ENCODE results near the gene AGBL4.

AGBL4 gene

DNA sequence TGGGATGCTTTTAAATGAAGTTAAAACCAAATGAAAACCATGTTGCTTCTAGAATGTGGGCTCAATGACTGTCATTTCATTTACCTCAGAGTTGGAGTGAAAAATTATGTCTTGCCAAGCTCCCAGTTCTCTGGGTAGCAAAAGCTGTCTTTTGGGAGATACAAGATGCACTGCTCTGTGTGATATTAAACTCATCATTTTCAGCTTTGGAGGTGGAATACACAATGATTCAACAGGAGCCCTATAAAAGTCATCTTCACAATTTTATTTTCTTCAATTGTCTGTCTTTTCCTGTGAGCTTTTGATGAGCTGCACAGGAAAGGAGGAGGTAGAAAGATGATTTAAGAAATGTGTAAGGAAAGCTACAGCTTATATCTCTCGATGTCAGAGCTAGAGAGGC, 1431.4 kb downstream of the AGBL4 start:
- no peak for DNase-seq (ENCODE audit: low read depth)

DNA sequence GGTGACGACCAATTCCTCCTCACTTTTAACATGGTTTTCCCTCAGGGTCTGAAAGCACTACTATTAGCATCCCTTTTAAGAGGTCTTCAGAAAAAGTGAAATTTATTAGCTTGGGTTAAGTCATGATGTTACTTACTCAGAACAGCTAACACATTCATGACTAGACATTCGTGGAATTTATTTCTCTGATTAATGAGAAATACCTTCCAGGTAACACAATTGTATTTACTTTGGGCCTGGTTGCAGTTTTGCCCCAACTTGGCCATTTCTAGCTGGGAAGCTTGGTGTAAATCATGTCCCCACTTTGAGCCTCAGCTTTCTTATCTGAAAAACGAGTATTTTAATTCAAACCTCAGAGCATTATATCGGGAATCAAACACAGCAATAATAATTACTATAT, 1432.6 kb downstream of the AGBL4 start:
- no peak for DNase-seq (ENCODE audit: low read depth)

DNA sequence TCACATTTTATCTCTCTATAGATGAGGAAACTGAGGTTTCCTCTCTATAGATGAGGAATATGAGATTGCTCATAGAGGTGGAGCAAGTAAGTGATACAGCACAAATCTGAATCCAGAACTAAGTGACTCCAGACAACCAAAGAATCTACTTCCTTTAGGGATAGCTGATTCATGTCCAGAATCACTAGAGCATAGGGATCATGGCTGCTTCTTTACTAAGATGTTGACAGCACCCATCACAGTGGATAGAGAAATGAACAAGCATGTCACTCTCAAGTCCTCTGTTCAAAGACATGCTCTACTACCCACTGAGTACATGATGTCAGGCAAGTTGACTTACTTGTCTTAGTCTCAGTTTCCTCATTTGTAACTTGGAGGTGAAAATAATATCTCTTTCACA, 1435.7 kb downstream of the AGBL4 start:
- DNase-seq (ENCODE audit: low read depth) = no peak

DNA sequence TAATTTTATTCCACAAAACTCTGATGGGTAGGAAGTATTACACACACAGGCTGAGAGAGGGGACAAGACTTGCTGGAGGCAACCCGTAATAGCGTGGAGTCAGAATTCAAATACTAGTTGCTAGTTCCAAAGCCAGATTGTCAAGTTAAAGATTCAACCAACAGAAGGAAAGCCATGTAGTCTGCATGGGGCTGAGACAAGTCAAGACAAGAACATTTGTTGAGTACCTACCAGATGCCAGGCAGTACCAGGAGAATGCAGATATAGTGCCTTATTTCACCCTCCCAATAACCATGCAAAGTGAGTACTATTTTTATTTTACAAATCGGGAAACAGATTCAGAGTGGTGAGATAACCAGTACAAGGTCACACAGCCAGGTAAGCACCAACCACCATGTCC, 1441.3 kb downstream of the AGBL4 start:
- no peak for DNase-seq (ENCODE audit: low read depth)

DNA sequence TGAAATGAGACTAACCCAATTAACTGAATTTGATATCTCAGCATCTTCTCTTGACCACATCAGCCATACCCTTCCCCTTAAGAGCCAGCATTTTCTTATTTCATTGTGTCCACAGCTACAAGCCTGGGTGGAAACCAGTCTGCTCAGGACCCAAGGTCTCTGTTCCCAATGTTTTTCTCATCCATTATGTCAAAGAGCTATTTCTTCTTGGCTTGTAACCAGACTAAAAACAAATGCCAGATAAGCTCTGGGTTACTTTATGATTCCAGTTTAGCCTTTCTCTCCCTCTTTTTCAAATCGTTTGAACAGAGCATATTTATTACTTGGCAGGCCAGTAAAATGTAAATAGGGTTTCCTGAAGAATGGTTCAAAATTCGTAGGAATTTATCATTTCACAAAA, 1442.5 kb downstream of the AGBL4 start:
- no peak for DNase-seq (ENCODE audit: low read depth)

DNA sequence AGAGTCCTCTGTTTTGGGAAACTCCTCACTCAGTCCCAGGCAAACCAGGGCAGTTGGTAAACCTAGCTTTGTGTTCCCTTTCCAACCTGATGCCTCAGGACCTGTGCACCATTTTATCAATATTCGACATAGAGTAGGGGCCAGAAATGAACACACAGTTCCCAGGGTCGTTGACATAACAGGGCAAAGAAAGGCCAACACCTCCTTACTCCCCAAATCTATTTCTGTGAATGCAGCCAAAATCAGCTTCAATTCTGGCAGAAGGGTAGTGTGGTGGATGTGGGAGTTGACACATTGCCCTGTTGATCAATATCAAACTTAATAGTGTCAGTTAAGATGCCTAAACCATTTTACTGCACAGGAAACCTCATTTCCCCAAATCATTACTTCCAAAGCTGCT, 1447.2 kb downstream of the AGBL4 start:
- DNase-seq (ENCODE audit: low read depth) = no peak

DNA sequence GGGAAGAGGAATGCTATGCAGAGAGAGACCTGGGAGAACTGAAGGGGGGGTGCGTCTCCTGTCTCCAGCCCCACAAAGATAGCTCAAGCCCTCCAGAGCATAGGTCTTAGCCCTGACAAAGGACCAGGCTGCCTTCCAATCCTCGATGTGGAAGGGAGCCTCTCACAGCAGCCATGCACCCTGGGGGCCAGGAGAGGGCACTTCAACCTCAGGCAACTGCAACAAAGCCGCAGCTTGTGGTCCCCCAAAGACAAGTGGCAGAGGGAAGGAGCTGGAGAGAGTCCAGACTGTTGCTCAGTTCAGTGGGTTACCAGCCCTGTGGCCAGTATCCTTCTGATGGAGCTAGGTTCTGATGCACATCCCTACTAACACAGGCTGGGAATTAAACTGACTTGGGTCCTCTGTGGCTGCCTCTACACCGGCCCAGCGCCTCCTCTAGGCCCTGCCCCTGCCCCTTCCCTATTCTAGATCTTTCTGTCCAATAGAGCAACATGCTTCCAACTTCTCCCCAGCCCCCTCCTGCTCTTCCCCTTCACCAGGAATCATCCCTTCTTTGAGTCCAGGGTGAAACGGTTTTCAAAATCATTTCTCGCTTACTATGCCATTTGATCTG, 1451.0 kb downstream of the AGBL4 start:
- DNase-seq (ENCODE audit: low read depth) = peak; percentile 27

DNA sequence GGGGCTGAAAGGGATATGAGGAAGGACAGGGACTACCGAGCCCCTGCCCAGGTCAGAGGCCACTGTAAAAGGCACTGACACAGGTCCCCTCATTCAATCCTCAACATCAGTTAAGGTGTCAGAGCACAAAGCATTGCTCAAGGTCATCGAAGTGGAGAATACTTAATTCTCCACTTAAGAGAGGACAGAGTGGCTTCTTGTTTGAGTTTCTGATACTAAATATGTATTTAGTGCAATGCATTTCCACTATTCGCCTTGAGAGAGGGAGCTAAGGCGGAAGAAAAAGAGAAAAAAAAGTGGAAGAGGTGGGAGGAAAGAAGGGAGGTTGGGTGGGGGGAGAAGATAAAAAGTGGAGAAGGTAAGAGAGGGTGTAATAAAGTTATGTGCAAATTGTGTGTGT, 1451.6 kb downstream of the AGBL4 start:
- DNase-seq (ENCODE audit: low read depth) = no peak

DNA sequence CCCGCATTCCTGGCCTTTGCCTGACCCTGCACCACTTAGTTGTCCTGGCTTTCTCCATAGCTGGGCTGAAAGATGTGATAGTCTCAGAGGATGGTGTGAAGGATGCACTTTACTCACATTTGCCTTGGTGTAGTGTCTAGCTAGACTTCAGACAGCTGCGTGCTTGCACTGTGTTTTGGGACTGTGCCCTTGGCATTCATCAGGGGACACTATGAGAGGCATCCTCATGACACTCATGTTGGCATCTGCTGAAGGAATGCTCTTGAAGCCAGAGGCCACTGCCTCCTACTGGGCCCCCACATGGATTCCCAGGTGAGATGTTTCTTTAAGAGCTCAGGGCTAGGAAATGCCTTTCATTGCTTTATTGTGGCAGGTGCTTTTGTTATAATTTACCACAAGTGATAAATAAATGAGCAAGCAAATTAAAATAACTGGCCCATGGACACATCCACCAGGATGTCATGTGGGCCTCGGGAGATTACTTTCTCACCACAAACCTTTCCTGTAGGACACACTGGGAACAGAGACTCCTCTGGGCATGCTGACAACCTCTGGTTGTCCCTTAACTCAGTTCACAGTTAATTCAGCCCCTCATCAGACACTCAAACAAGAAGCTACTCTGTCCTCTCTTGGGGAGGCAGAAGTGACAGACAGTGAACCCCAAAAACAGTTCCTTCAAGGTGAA, 1452.3 kb downstream of the AGBL4 start:
- no peak for DNase-seq (ENCODE audit: low read depth)

DNA sequence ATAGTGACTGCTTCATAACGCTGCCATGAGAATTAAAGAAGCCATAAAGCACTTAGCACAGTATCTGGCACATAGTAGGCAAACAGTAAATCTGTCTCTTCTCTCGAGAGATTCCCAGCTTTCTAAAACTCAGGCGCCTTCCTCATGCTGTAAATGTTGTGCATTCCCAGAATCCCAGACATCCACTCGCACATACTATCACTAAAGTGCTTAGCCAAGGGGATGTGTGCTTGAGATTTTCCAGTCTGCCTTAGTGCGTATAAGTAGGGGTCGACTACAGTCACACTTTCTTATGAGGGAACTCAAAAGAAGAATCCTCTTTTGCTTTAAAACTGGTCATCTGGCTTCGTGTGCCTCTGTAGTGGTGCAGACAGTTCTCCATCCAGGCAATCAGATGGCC, 1453.2 kb downstream of the AGBL4 start:
- no peak for DNase-seq (ENCODE audit: low read depth)

DNA sequence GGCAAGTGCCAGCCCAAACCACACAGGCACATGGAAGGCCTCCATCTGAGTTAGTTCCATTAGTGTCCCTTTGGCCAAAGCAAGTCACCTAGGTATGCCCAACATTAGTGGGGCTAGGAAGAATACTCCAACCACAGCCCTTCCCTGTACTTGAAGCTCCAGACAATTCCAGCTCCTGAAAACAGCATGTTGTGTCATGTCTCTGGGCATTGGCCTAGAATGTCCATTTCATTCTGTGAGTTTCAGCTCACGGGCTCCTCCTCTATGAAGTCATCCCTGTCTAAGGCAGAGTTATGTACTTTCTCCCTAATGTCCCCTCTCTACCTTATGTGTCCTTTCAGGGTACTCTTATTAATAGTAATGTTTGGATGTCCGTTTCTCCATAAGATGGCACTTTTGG, 1455.3 kb downstream of the AGBL4 start:
- no peak for DNase-seq (ENCODE audit: low read depth)

DNA sequence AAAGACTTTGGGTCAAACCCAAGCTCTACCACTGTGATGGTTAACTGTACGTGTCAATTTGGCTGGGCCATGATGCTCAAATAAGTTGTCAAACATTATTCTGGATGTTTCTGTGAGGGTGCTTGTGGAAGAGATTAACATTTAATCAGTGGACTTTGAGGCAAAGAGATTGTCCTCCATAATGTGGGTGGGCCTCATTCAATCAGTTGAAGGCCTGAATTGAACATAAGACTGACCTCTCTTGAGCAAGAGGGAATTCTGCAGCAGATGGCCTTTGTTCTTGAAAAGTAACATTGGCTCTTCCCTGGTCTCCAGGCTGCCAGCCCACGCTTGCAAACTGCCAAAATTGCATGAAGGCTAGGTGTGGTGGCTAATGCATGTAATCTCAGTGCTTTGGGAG, 1457.3 kb downstream of the AGBL4 start:
- no peak for DNase-seq (ENCODE audit: low read depth)

DNA sequence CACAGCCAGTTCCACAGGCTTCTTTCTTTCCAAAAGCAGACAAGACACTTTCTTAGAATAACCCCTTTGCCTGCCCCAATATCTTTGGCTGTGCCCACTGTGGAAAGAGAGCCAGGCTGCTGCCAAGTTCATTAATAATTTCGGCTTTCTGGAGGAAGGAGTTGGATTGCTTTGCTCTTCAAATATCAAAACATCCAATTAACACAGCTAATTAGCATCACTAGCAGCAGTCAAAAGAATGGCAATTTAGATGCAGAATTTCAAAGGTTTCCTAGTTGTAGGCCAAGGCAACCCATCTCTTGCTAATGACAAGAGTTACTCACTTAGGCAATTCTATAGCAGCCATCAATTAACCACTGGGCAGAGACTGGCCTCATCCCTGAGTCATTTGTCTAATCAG, 1460.7 kb downstream of the AGBL4 start:
- DNase-seq (ENCODE audit: low read depth) = no peak

DNA sequence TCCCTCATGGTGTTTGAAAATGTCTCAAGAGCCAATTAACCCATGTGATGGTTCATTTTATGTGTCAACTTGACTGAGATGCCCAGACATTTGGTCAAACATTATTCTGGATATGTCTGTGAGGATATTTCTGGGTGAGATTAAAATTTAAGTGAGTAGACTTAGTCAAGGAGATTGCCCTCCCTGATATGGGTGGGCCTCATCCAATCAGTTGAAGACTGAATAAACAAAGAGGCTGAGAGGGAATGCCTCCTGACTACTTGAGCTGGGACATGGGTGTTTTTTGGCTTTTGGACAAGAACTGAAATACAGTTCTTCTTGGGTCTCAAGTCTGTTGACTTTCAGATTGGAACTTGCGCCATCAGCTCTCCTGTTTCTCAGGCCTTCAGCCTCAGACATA, 1462.3 kb downstream of the AGBL4 start:
- no peak for DNase-seq (ENCODE audit: low read depth)

DNA sequence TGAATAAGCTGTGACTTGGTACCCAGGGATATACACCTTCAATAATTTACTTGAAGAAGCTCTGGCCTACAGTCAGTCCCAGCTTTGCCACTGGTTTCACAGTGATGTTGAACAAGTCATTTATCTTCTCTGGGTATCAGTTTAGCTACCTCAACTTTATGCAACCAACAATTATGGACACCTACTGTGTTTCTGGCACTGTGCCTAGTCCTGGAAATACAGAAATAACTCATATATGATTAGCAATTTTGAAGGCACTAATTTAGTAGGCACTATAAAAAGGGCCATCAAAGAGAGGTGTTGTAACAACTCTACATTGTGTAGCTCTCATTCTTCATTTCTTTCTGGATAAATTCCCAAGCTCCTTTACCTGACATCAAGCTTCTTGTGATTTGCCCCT, 1463.2 kb downstream of the AGBL4 start:
- no peak for DNase-seq (ENCODE audit: low read depth)

DNA sequence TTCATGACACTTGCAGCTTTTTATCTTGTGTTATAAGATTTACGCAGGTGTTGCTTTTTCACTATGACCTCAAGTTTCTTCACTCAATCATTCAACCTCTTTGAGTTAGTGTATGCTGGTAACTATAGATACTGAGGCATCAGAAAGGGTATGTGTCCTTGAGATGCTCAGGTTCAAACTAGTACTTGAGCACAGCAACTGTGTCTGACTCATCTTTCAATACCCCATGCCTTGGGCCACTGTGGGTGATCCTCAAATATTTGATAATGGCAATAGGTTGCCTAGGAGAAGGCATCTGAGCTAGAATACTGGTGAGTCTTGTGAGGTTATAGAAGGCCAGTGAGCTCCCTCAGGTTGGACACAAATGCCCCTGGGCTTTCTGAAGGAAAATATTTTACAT, 1463.6 kb downstream of the AGBL4 start:
- DNase-seq (ENCODE audit: low read depth) = no peak

DNA sequence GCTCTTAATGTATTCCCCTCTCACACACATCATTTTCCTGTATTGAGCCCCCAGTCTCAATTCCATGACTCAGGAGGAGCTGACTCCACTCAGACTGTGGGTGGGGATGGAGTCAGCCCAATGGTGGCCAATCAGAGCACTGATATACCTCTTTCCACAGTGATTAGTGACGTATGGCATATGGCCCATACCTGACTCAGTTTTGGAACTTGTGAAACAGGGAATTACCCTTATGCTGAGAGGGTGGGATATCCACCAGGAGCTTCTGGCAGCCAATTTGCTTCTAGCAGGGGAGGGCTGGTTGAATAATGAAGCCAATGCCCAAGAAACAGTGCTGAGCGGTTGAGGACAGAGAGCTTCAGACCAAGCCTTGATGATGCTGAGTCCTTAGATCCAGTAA, 1465.4 kb downstream of the AGBL4 start:
- no peak for DNase-seq (ENCODE audit: low read depth)

DNA sequence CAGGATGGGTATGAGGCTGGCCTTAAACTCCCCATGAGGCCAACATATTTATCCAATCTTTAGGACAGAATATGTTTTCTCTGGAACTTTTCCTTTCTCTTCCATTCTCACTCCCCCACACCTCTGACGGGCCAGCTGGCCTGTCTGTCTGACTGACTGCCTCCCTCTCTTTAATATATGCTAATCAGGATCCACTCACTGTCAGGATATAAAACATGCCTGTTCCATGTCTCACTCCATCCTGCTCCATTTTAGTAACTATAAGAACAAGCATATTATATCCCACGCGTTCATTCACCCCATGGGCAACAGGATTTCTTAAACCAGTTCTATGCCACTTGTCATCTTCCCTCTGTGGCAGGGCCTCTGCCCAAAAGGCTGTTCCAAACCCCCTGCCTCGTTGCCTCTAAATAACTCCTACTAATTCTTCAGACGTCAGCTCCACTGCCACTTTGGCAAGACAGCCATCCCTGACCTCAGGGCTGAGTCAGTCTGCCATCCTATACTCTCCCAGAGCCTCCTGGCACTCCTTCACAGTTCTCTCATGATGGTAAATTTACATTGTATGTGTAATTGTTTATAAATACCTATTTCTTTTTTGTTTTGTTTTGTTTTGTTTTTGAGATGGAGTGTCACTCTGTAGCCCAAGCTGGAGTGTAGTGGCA, 1467.4 kb downstream of the AGBL4 start:
- DNase-seq (ENCODE audit: low read depth) = no peak

DNA sequence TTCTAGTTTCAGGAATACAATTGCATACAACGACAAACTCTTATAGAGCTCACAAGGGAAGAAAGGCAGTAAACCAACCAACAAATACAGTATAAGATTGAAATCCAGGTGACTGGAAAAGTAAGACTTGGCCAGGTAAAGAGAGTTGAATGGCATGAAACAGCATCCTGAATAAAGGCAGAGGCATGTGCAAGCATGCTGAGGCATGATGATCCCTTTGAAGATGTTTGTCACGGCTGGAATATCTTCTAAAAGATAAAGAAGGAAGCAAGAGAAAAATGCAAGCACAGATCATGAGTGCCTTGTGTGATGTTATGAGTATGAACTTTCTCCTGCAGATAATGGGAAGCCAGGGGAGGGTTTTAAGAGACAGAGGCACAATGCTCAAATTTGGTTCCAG, 1468.5 kb downstream of the AGBL4 start:
- DNase-seq (ENCODE audit: low read depth) = no peak

DNA sequence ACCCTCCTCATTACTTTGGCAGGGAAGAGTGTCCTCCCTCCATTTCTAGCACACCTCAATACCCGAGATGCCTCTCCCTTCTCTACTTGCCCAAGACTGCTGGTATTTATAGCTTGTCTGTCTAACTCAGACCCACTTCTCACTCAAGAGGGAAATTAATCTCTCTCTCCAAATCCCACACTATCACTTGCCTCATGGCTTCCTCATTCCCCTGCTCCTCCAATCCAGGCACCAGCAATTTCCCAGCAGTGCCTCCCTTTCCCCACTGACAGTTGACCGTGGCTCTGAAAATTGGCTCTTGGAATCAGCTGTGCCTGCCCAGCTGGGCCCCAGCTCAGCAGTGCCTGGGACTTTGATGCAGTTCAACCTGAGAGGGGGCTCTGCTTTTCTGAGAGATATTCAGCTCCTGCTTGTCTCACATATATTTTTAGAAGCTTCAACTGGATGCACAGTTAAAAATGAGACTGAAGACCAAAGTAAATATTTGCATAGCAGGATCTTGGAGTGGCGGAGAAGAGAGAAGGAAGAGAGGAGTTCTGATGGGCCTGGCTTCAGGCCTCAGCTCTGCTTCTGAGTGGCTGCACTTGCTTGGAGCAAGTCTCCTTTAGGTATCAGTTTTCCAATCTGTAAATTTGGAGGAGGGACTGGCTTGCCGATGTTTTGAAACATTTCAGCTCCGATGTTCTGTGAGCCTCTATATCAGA, 1470.7 kb downstream of the AGBL4 start:
- DNase-seq (ENCODE audit: low read depth) = no peak

DNA sequence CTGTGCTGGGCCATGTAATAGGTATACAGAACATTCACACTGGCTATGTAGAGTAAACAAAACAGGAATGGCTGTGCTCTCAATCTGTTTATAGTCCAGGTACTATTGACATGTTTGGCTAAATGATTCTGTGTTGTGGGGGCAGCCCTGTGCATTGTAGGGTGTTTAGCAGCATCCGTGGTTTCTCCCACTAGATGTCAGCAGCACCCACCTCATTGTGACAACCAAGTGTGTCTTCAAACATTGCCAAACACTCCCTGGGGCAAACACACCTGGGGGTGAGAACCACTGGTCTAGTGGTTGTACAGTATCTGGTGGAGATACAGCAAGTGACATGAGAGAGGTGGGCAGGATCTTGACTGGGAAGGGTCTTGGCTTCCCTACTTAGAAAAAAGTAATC, 1471.3 kb downstream of the AGBL4 start:
- DNase-seq (ENCODE audit: low read depth) = no peak

DNA sequence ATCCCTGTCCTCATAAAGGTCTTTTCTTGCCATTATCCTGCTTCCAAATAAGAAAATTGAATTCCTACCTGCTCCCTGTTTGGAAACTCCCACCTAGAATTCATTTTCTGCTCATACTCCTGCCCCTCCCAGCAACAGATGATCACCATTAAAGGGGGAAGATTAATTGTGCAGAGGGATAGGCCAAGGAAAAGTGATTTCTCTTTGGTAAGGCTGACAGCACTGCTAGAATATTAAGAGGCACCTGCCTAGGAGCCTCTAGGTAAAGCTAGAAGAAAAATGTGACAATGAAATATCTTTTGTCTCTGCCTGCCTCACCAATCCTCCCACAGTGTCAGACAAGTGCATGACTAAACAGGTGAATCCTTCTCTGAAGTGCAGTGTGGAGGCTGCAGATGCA, 1474.8 kb downstream of the AGBL4 start:
- DNase-seq (ENCODE audit: low read depth) = no peak

DNA sequence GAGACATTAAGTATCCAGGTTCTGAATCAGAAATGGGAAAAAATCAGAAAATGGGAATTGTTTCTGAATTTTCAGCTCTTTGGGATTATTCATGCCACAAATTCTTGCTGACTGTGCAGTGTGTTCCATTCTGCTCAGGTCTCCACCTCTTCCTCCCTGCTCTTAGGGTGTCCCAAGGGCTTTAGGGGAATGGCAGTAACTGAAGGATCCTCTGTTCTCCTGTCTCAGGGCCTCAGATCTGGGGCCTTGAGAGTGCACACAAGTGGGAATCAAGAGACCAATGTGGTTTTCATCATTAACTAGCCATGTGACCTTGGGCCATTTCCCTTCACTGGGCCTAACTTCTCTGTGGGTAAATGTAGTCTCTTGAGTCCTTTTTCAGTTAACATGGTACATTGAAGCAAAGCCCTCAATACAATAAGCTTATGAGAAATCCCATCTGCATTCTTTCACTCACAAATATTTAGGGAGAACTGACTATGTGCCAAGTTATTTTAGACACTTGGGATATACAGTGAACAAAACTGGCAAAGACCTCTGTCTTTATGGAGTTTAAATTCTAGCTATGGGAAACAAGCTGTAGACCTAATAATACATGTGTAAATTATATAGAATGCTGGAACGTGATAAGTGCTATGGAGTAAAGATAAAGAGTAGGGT, 1476.1 kb downstream of the AGBL4 start:
- DNase-seq (ENCODE audit: low read depth) = no peak
